Measurements from ENCODE around the gene ST8SIA6.

- TF ChIP-seq CTCF (IDR thresholded peaks at IDR 0.05), result no peak
- no peak for TF ChIP-seq EZH2 (IDR thresholded peaks at IDR 0.05)
These were observed 167.5 kb downstream of the ST8SIA6 start for GRCh38 chr10:17286562-17287550.
